K562 (cell line): ENCODE data around the gene UIMC1. TPM values are rescaled to one million over a fixed set of nuclear protein-coding genes. Genes with fewer than 3 reads are reported as not detected.

Experiments used
- ATAC-seq: fragments of 200-7000 bp; cut with Tn5 transposase; 3 replicates; pipeline ENCODE4 v1.9.1; 2020; ENCODE audit warnings: moderate library complexity
- BruUV-seq: library from RNA; stranded (reverse); fragments of 400-500 nt; replicated peaks from 2 replicates; lab custom pipeline; 2021; lab: Mats Ljungman, UMichigan
- CTCF ChIA-PET: fragments of 300-600 bp; formaldehyde crosslinking; extraction: SDS; loops from one replicate; lab custom pipeline; 2021; ENCODE audit warnings: low intra/inter-chr PET ratio; lab: Yijun Ruan, JAX
- POLR2A ChIA-PET: fragments of 300-600, 350-650 bp; sonication (Branson Sonifier 250); formaldehyde crosslinking; extraction: SDS; loops from one replicate; lab custom pipeline; 2021; ENCODE audit warnings: antibody characterized with exemption, inconsistent platforms; lab: Yijun Ruan, JAX
- DNase-seq, 4 experiments: peaks; one replicate each; pipeline versions ENCODE4 v3.0.0 to v3.0.0-alpha.2; 2011 to 2018; ENCODE audit warnings: low spot score in 3 of 4, mixed read lengths in 3 of 4; ENCODE audit errors: extremely low read depth in 1 of 4
- FAIRE-seq: peaks from 2 replicates; lab custom pipeline; 2011; peaks lifted over from hg19 to GRCh38; lab: Jason Lieb, UNC
- H2AFZ ChIP-seq: 2 replicates; pipeline ENCODE4 v1.6.0; 2011; ENCODE audit warnings: low read depth, low read length, control low read depth, inconsistent platforms
- H3K27ac ChIP-seq: fragments of 200-600 bp; 3 replicates; pipeline ENCODE4 v1.8.0; 2011; ENCODE audit warnings: low read depth, mild to moderate bottlenecking, control low read depth, inconsistent platforms, low read length, moderate library complexity, mixed read lengths; ENCODE audit errors: extremely low read depth
- H3K27me3 ChIP-seq, 2 experiments: fragments of 300-600 bp in 1 of 2; 2 replicates in 1 of 2; 3 replicates in 1 of 2; pipeline versions ENCODE4 v1.6.0 to v1.8.0; 2011; ENCODE audit warnings: inconsistent platforms in 2 of 2, low read length in 2 of 2, mild to moderate bottlenecking in 1 of 2, mixed read lengths in 1 of 2, moderate library complexity in 1 of 2; ENCODE audit not compliant: control insufficient read depth in 2 of 2, insufficient read depth in 2 of 2
- H3K36me3 ChIP-seq: fragments of 300-600 bp; 3 replicates; pipeline ENCODE4 v1.8.0; 2011; ENCODE audit warnings: mild to moderate bottlenecking, low read length, inconsistent platforms; ENCODE audit not compliant: control insufficient read depth, insufficient read depth
- H3K4me1 ChIP-seq, 2 experiments: fragments of 200-600 bp in 1 of 2; replicated peaks in 1 of 2; 2 replicates in 1 of 2; 3 replicates in 1 of 2; pipeline versions ENCODE4 v1.5.1 to v1.8.0; 2011; ENCODE audit warnings: inconsistent platforms in 2 of 2, low read length in 2 of 2, mild to moderate bottlenecking in 1 of 2, mixed read lengths in 1 of 2, moderate library complexity in 1 of 2; ENCODE audit not compliant: control insufficient read depth in 2 of 2, insufficient read depth in 2 of 2
- H3K4me2 ChIP-seq: 2 replicates; pipeline ENCODE4 v1.6.1; 2011; ENCODE audit warnings: low read length, control low read depth, inconsistent platforms, mixed read lengths; ENCODE audit not compliant: insufficient read depth
- H3K4me3 ChIP-seq: fragments of 200-600 bp; sonication (generic), shearing (Covaris generic); 2 replicates; pipeline ENCODE4 v1.5.1; 2016; ENCODE audit warnings: control low read depth, inconsistent platforms
- H3K79me2 ChIP-seq: fragments of 200-600 bp; 3 replicates; pipeline ENCODE4 v1.8.0; 2011; ENCODE audit warnings: low read length, inconsistent platforms; ENCODE audit not compliant: control insufficient read depth, insufficient read depth
- H3K9ac ChIP-seq, 2 experiments: 2 replicates each; pipeline versions ENCODE4 v1.6.0 to v1.6.1; 2011; ENCODE audit warnings: low read depth in 2 of 2, low read length in 2 of 2, control low read depth in 1 of 2, inconsistent platforms in 1 of 2, mild to moderate bottlenecking in 1 of 2, mixed read lengths in 1 of 2; ENCODE audit not compliant: insufficient read depth in 1 of 2
- H3K9me1 ChIP-seq: one replicate; pipeline ENCODE4 v1.6.0; 2011; ENCODE audit warnings: inconsistent platforms, mild to moderate bottlenecking, low read length, moderate library complexity; ENCODE audit not compliant: control insufficient read depth, insufficient read depth
- H3K9me3 ChIP-seq: replicated peaks from 2 replicates; pipeline ENCODE4 v1.5.1; 2011; ENCODE audit warnings: low read depth, low read length, inconsistent platforms; ENCODE audit not compliant: control insufficient read depth, insufficient read depth
- H4K20me1 ChIP-seq: replicated peaks from 2 replicates; pipeline ENCODE4 v1.6.1; 2011; ENCODE audit warnings: low read length, inconsistent platforms, mixed read lengths; ENCODE audit not compliant: control insufficient read depth, insufficient read depth
- CBX1 ChIP-seq: sonication (generic); IDR thresholded peaks from 2 replicates; pipeline ENCODE4 v1.6.1; 2016; ENCODE audit warnings: antibody characterized with exemption, low read depth, mild to moderate bottlenecking
- EHMT2 ChIP-seq: fragments of 450-650 bp; IDR thresholded peaks from 2 replicates; pipeline ENCODE4 v1.6.1; 2018; ENCODE audit warnings: antibody characterized with exemption
- KAT2B ChIP-seq: IDR thresholded peaks from one replicate; pipeline ENCODE4 v1.6.1; 2012; ENCODE audit warnings: low read depth, mild to moderate bottlenecking, control low read depth, inconsistent platforms, low read length, moderate library complexity
- KAT7 ChIP-seq: sonication (generic); formaldehyde crosslinking; IDR thresholded peaks from 2 replicates; pipeline ENCODE4 v1.8.0; 2022; ENCODE audit warnings: missing genetic modification reagents, mild to moderate bottlenecking, borderline replicate concordance
- KDM1A ChIP-seq, 2 experiments: fragments of 450-650 bp; IDR thresholded peaks; 2 replicates each; pipeline ENCODE4 v1.6.1; 2016; ENCODE audit warnings: mild to moderate bottlenecking in 2 of 2
- MCM5 ChIP-seq: fragments of 450-650 bp; IDR thresholded peaks from 2 replicates; pipeline ENCODE4 v1.6.1; 2016; ENCODE audit warnings: low read depth
- MECOM ChIP-seq: fragments of 250-450 bp; sonication (Bioruptor Pico); IDR thresholded peaks from 2 replicates; pipeline ENCODE4 v1.8.0; 2022; ENCODE audit warnings: inconsistent platforms
- SNIP1 ChIP-seq: fragments of 450-650 bp; IDR thresholded peaks from 2 replicates; pipeline ENCODE4 v1.7.1; 2017; ENCODE audit warnings: low read depth, mild to moderate bottlenecking
- ZNF316 ChIP-seq: fragments of 450-650 bp; IDR thresholded peaks from 2 replicates; pipeline ENCODE4 v1.6.1; 2016
- WGBS: fragments of 100-300 bp; shearing (Covaris generic); methylation state at CpG from one replicate; pipeline ENCODE4 v1.1.6; 2016; ENCODE audit warnings: low coverage, mixed read lengths; ENCODE audit not compliant: insufficient coverage; ENCODE audit errors: missing lambda C conversion rate; 5-methylcytosine and 5-hydroxymethylcytosine counted together
- in situ Hi-C: fragments of 300-500 bp; cut with MboI; formaldehyde crosslinking; loops from 4 replicates; pipeline ENCODE4 v1.15.0; 2018; ENCODE audit warnings: inconsistent platforms, mixed read lengths
- intact Hi-C: fragments of 100-400 bp; cut with micrococcal nuclease; formaldehyde crosslinking; loops from 2 replicates; pipeline ENCODE4 v1.14.2; 2022
- polyA plus RNA-seq, 8 experiments: library from polyadenylated mRNA; depleted of rRNA in 4 of 8; stranded (reverse) in 5 of 8; unstranded in 3 of 8; fragments of >200 nt; fragmentation: Nextera tagmentation in 2 of 8; fragmentation: Illumina TruSeq in 1 of 8; extraction: Ambion mirVana in 2 of 8; extraction: Trizol in 1 of 8; gene quantifications; 2 replicates each; pipeline versions ENCODE4 v1.2.1 to v1.2.3, GENCODE V29; 2011 to 2014; ENCODE audit warnings: inconsistent platforms in 1 of 8, missing spikeins in 1 of 8
- total RNA-seq, 7 experiments: library from RNA; depleted of rRNA in 6 of 7; stranded (reverse); fragments of >200 nt in 6 of 7; fragmentation: Illumina TruSeq in 2 of 7; extraction: Trizol in 2 of 7; gene quantifications; 2 replicates each; pipeline versions ENCODE4 v1.2.1 to v1.2.3, GENCODE V29; 2011 to 2021; ENCODE audit warnings: low replicate concordance in 1 of 7
- TF ChIP-seq, protein P1 (sequence below): sonication (generic); formaldehyde crosslinking; IDR thresholded peaks from 2 replicates; pipeline ENCODE4 v1.8.0; 2022; ENCODE audit warnings: mild to moderate bottlenecking, missing genetic modification reagents, borderline replicate concordance
- TF ChIP-seq, protein P2 (sequence below): fragments of 450-650 bp; IDR thresholded peaks from 2 replicates; pipeline ENCODE4 v1.6.1; 2018; ENCODE audit warnings: mild to moderate bottlenecking, low read depth; ENCODE audit not compliant: partially characterized antibody
- TF ChIP-seq, protein P3 (sequence below): fragments of 450-650 bp; IDR thresholded peaks from 2 replicates; pipeline ENCODE4 v1.6.1; 2014; ENCODE audit warnings: low read depth, mild to moderate bottlenecking, moderate library complexity, borderline replicate concordance

The UIMC1 gene
- total and polyA plus RNA-seq, 9 of the 15 experiments (the other 6 are each of a cell fraction or from before 2014, with no cell fraction given), result 14.9 to 51.7 (median 36.8) TPM

DNA sequence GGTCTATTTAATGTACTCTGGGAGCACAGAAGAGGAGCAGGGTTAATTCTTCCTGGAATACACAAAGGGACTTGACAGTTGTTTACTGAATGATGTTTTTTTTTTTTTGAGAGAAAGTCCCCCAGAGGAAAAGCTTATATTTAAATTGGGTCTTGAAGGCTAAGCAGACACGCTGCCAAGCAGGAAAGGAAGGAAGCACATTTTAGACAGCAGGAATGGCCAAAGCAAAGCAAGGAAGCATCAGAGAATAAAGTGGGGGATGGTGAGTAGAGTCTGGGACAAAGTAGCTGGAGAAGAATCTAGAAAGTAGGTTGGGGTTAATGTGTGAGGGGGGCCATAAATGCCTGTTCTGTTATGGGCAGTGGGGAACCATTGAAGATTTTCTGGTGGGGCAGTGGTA lies 37.4 kb upstream of the UIMC1 start:
- BruUV-seq, result no TSS peak
- TF ChIP-seq, protein P1, sequence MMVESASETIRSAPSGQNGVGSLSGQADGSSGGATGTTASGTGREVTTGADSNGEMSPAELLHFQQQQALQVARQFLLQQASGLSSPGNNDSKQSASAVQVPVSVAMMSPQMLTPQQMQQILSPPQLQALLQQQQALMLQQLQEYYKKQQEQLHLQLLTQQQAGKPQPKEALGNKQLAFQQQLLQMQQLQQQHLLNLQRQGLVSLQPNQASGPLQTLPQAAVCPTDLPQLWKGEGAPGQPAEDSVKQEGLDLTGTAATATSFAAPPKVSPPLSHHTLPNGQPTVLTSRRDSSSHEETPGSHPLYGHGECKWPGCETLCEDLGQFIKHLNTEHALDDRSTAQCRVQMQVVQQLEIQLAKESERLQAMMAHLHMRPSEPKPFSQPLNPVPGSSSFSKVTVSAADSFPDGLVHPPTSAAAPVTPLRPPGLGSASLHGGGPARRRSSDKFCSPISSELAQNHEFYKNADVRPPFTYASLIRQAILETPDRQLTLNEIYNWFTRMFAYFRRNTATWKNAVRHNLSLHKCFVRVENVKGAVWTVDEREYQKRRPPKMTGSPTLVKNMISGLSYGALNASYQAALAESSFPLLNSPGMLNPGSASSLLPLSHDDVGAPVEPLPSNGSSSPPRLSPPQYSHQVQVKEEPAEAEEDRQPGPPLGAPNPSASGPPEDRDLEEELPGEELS, result no peak
- TF ChIP-seq, all 486 proteins: peak for 0
- Histone ChIP-seq H2AFZ (no peak overlapping the region), H3K4me1 (no peaks in the 10 kb centered on the region; a peak in 1 of 5 replicates), H3K4me3 (no peak overlapping the region), H3K4me2 (no peak overlapping the region), H3K27ac (no peak overlapping the region), H3K9me3 (no peaks in the 10 kb centered on the region; the same call in 1 of the 2 replicates), H3K36me3 (peaks cover 78% of the 10 kb centered on the region), H3K27me3 (no peaks in the 10 kb centered on the region), H4K20me1 (no peaks in the 10 kb centered on the region), H3K9me1 (no peaks in the 10 kb centered on the region), H3K9ac (no peak overlapping the region), H3K79me2 (no peaks in the 10 kb centered on the region)
- in situ Hi-C loops (no loop called here), intact Hi-C loops (no loop called here)
- DNase-seq, result no peak
- CTCF ChIA-PET, result interaction anchor here (0.6 kb wide), 1 partner anchor 601 kb away, joined by 4 read pairs; no protein-coding TSS in a partner anchor
- 90% methylated on average over 1 of the region's 1 CpG for WGBS
- POLR2A ChIA-PET, result interaction anchor here (0.6 to 1.1 kb wide), 6 partner anchors 10 to 367 kb away, joined by 3 to 5 read pairs (median 3); no protein-coding TSS in a partner anchor
- no peak for FAIRE-seq
- no peak for ATAC-seq

DNA sequence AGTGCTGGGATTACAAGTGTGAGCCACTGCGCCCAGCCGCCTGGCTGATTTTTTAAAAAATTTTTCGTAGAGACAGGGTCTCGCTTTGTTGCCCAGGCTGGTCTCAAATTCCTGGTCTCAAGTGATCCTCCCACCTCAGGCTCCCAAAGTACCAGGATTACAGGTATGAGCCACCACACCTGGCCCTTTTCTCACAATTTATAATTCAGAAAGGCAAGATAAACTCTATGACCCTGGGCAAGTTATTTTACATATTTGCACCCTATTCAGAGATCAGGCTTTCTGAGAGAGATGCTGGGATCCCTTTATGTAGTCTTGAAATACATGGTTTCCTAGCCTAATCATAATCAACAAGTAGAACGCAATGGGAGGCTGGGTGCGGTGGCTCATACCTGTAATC lies 36.5 kb upstream of the UIMC1 start:
- ChIA-PET POLR2A (interaction anchor here (0.8 to 1.1 kb wide), 2 partner anchors 19 to 366 kb away, joined by 3 read pairs; no protein-coding TSS in a partner anchor), CTCF (no interaction called here)
- Histone ChIP-seq H3K9ac (no peak overlapping the region), H2AFZ (no peak overlapping the region), H3K27ac (no peak overlapping the region), H3K9me3 (no peaks in the 10 kb centered on the region; the same call in 1 of the 2 replicates), H3K79me2 (peaks cover 6% of the 10 kb centered on the region; the same call in 1 of the 3 replicates), H3K4me2 (no peak overlapping the region), H3K4me3 (no peak overlapping the region), H4K20me1 (no peaks in the 10 kb centered on the region), H3K36me3 (peaks cover 74% of the 10 kb centered on the region), H3K27me3 (no peaks in the 10 kb centered on the region), H3K9me1 (no peaks in the 10 kb centered on the region), H3K4me1 (no peaks in the 10 kb centered on the region; a peak in 1 of 5 replicates)
- DNase-seq (no peak), ATAC-seq (no peak), FAIRE-seq (no peak)
- intact Hi-C loops (no loop called here), in situ Hi-C loops (no loop called here)
- no TSS peak for BruUV-seq
- WGBS, result 90% methylated on average over 6 of the region's 6 CpGs
- TF ChIP-seq SNIP1 (no peak), MECOM (CRISPR knock-in tag) (no peak), KAT2B (no peak), KAT7 (CRISPR knock-in tag) (no peak), CBX1 (no peak), MCM5 (no peak), KDM1A (IDR thresholded peaks at IDR 0.05) (no peak), ZNF316 (no peak), EHMT2 (no peak)
- TF ChIP-seq, protein P2, sequence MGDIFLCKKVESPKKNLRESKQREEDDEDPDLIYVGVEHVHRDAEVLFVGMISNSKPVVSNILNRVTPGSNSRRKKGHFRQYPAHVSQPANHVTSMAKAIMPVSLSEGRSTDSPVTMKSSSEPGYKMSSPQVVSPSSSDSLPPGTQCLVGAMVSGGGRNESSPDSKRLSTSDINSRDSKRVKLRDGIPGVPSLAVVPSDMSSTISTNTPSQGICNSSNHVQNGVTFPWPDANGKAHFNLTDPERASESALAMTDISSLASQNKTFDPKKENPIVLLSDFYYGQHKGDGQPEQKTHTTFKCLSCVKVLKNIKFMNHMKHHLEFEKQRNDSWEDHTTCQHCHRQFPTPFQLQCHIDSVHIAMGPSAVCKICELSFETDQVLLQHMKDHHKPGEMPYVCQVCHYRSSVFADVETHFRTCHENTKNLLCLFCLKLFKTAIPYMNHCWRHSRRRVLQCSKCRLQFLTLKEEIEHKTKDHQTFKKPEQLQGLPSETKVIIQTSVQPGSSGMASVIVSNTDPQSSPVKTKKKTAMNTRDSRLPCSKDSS, result no peak
- TF ChIP-seq, protein P3, sequence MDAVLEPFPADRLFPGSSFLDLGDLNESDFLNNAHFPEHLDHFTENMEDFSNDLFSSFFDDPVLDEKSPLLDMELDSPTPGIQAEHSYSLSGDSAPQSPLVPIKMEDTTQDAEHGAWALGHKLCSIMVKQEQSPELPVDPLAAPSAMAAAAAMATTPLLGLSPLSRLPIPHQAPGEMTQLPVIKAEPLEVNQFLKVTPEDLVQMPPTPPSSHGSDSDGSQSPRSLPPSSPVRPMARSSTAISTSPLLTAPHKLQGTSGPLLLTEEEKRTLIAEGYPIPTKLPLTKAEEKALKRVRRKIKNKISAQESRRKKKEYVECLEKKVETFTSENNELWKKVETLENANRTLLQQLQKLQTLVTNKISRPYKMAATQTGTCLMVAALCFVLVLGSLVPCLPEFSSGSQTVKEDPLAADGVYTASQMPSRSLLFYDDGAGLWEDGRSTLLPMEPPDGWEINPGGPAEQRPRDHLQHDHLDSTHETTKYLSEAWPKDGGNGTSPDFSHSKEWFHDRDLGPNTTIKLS, result no peak
